HepG2 (cell line): ENCODE data around the gene MMP24OS.

ENCODE experiments used
- CHD4 ChIP-seq: fragments of 200-600 bp; sonication (generic); IDR thresholded peaks from 2 replicates; pipeline ENCODE4 v1.7.0; 2017; ENCODE audit warnings: mild to moderate bottlenecking, low read length, borderline replicate concordance
- JUN ChIP-seq: sonication (generic); formaldehyde crosslinking; IDR thresholded peaks from 2 replicates; pipeline ENCODE4 v1.4.0; 2020; ENCODE audit warnings: mild to moderate bottlenecking, missing genetic modification reagents
- JUND ChIP-seq: sonication (generic); formaldehyde crosslinking; IDR thresholded peaks from 2 replicates; pipeline ENCODE4 v1.8.0; 2022; ENCODE audit warnings: mild to moderate bottlenecking, missing genetic modification reagents
- MAZ ChIP-seq, 2 experiments: sonication (generic) in 1 of 2; formaldehyde crosslinking in 1 of 2; IDR thresholded peaks; 2 replicates each; pipeline versions ENCODE4 v1.5.0 to v1.6.1; 2012 to 2020; ENCODE audit warnings: low read depth in 2 of 2, mild to moderate bottlenecking in 2 of 2, borderline replicate concordance in 1 of 2, improper control_type of control experiment in 1 of 2, low read length in 1 of 2, missing genetic modification reagents in 1 of 2, moderate library complexity in 1 of 2
- MED1 ChIP-seq: sonication (generic); formaldehyde crosslinking; IDR thresholded peaks from 2 replicates; pipeline ENCODE4 v1.4.0; 2020; ENCODE audit warnings: missing genetic modification reagents
- MLLT10 ChIP-seq: sonication (generic); formaldehyde crosslinking; IDR thresholded peaks from 2 replicates; pipeline ENCODE4 v1.4.0; 2020; ENCODE audit warnings: missing genetic modification reagents
- SMAD1 ChIP-seq: sonication (generic); formaldehyde crosslinking; IDR thresholded peaks from 2 replicates; pipeline ENCODE4 v1.4.0; 2020; ENCODE audit warnings: missing genetic modification reagents, low read depth, mild to moderate bottlenecking, borderline replicate concordance
- THAP9 ChIP-seq: sonication (generic); formaldehyde crosslinking; IDR thresholded peaks from 2 replicates; pipeline ENCODE4; 2020; ENCODE audit warnings: missing genetic modification reagents, mild to moderate bottlenecking, borderline replicate concordance
- ZBTB10 ChIP-seq: sonication (generic); formaldehyde crosslinking; IDR thresholded peaks from 2 replicates; pipeline ENCODE4 v1.4.0; 2020; ENCODE audit warnings: missing genetic modification reagents, borderline replicate concordance
- ZFP37 ChIP-seq: sonication (generic); formaldehyde crosslinking; IDR thresholded peaks from 2 replicates; pipeline ENCODE4 v1.4.0; 2020; ENCODE audit warnings: missing genetic modification reagents, borderline replicate concordance
- ZNF274 ChIP-seq: sonication (generic); formaldehyde crosslinking; IDR thresholded peaks from 2 replicates; pipeline ENCODE4 v1.5.1; 2020; ENCODE audit warnings: mild to moderate bottlenecking, missing genetic modification reagents

GRCh38 chr20:35295058-35295457, 17.1 kb upstream of the MMP24OS start:
- no peak for TF ChIP-seq ZNF274 (CRISPR knock-in tag)
- TF ChIP-seq MED1 (CRISPR knock-in tag), result no peak
- no peak for TF ChIP-seq SMAD1 (CRISPR knock-in tag)
- TF ChIP-seq MLLT10 (CRISPR knock-in tag), result no peak
- TF ChIP-seq MAZ (IDR thresholded peaks at IDR 0.05; ENCODE audit: borderline replicate concordance, low read depth, low read length), result no peak
- TF ChIP-seq MAZ (CRISPR knock-in tag; IDR thresholded peaks at IDR 0.05; ENCODE audit: low read depth), result no peak
- no peak for TF ChIP-seq JUND (CRISPR knock-in tag)
- TF ChIP-seq CHD4, result no peak
- TF ChIP-seq ZBTB10 (CRISPR knock-in tag), result no peak
- TF ChIP-seq THAP9 (CRISPR knock-in tag), result no peak
- TF ChIP-seq ZFP37 (CRISPR knock-in tag), result no peak
- no peak for TF ChIP-seq JUN (CRISPR knock-in tag)
